ENCODE data around the gene C9.

C9 gene

DNA sequence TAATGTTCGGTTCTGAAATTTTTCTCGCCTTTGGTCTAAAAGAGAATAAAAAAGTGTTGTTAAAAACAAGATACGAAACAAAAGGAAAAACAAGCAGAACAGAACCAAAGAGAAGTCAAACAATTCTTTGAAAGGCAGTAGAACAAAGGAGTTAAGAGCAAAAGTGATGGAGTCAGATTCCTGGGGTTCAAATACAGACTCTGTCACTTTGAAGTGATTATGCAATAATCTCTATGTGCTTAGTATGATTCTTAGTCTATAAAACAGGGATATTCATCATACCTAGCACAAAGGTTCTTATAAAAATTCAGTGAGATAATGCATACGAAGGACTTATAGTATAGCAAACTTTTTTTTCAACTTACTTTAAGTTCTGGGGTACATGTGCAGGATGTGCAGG lies 48.3 kb downstream of the C9 start:
- DNase-seq (ENCODE audit: low read depth): no peak
- TF ChIP-seq, protein P1, sequence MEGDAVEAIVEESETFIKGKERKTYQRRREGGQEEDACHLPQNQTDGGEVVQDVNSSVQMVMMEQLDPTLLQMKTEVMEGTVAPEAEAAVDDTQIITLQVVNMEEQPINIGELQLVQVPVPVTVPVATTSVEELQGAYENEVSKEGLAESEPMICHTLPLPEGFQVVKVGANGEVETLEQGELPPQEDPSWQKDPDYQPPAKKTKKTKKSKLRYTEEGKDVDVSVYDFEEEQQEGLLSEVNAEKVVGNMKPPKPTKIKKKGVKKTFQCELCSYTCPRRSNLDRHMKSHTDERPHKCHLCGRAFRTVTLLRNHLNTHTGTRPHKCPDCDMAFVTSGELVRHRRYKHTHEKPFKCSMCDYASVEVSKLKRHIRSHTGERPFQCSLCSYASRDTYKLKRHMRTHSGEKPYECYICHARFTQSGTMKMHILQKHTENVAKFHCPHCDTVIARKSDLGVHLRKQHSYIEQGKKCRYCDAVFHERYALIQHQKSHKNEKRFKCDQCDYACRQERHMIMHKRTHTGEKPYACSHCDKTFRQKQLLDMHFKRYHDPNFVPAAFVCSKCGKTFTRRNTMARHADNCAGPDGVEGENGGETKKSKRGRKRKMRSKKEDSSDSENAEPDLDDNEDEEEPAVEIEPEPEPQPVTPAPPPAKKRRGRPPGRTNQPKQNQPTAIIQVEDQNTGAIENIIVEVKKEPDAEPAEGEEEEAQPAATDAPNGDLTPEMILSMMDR (IDR thresholded peaks at IDR 0.05; ENCODE audit: insufficient read depth, low read depth, low read length, missing control alignments): no peak
- H3K4me3 ChIP-seq (ENCODE audit: low read depth, low read length): no peak overlapping the region

DNA sequence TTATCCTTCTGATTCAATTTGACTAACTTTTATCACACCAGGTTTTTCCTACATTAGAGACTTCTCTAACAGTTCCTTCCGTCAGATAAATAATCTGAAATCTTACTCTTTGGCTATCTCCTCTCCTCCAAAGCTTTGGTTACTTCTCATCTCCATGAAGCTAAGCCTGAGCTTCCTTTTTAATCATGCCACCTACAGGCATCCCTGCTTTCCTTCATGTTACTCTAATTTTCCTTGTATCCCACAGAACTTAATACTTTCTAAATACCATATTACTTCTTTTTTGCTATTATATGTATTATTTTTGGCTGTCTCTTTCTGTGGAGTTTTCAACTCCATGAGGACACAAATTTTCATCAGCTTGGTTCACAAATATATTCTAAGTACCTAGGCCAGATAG lies 49.7 kb downstream of the C9 start:
- TF ChIP-seq, protein P1 (IDR thresholded peaks at IDR 0.05; ENCODE audit: insufficient read depth, low read depth, low read length, missing control alignments): no peak
- no peak overlapping the region for H3K4me3 ChIP-seq (ENCODE audit: low read depth, low read length)
- no peak for DNase-seq (ENCODE audit: low read depth)

DNA sequence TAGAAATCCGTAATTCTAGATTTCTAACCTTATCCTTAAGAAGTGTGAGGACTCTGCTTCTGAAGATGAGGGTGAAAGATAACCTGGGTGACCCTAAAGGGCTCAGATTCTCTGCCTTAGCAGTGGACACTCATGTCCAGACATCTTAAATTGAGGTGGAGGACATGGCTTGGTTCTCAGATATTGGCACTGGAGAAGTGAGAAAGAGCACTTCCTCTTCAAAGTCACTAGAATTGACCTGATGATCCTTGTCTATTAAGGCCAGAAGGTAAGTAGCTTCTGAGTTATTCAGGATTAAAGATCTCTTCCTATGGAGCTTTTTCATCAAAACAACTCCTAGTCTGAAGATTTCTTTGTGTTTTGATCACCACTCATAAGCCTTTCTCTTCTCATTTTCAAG lies 54.8 kb downstream of the C9 start:
- TF ChIP-seq, protein P1 (IDR thresholded peaks at IDR 0.05; ENCODE audit: insufficient read depth, low read depth, low read length, missing control alignments): no peak
- H3K4me3 ChIP-seq (ENCODE audit: low read depth, low read length): no peak overlapping the region
- no peak for DNase-seq (ENCODE audit: low read depth)

DNA sequence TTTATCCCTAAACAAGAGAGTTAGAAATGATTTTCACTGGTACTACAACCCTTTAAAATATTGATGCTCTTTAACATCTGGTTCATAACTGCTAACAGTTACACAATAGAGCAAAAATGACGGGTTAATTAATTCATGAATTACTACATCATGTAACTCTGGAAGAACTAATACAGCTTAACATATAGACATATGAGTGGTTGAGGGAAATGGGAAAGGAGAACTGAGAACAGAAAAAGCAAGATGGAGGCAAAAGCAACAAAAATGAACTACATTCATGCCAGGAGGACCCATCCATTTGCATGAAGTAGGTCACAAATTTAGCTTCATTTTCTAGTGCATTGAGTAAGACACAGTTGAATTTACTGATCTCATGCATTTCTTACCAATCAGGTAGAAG lies 61.8 kb downstream of the C9 start:
- no peak overlapping the region for H3K4me3 ChIP-seq (ENCODE audit: low read depth, low read length)
- DNase-seq (ENCODE audit: low read depth): peak; percentile 3
- TF ChIP-seq, protein P1 (IDR thresholded peaks at IDR 0.05; ENCODE audit: insufficient read depth, low read depth, low read length, missing control alignments): no peak

DNA sequence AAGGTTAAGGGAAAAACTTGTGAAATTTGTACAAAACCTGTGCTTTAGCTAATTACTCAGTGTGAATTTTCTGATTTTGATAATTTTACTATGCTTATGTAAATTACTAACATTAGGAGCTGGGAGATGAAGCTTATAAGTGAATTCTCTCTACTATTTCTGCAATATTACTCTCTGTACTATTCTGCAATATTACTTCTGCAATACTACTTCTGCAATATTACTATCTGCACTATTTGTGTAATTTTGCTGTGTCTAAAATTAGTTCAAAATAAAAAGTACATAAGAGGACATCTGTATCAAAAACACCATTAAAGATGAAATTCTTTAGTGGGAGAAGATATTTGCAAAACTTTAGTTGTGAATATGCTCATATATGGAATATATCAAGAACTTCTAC lies 62.9 kb downstream of the C9 start:
- DNase-seq (ENCODE audit: low read depth): no peak
- no peak overlapping the region for H3K4me3 ChIP-seq (ENCODE audit: low read depth, low read length)
- TF ChIP-seq, protein P1 (IDR thresholded peaks at IDR 0.05; ENCODE audit: insufficient read depth, low read depth, low read length, missing control alignments): no peak

DNA sequence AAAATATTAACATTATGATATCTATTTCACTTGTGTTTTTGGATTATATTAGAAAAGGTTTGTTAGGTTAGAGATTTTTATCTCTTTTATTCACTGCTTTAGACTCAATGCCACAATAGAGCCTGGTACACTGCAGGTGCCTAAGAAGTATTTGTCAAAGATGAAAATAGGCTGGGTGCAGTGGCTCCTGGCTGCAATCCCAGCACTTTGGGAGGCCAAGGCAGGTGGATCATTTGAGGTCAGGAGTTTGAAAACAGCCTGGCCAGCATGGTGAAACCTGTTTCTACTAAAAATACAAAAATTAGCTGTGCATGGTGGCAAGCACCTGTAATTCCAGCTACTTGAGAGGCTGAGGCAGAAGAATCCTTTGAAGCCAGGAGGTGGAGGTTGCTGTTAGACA lies 64.3 kb downstream of the C9 start:
- TF ChIP-seq, protein P1 (IDR thresholded peaks at IDR 0.05; ENCODE audit: insufficient read depth, low read depth, low read length, missing control alignments): no peak
- no peak overlapping the region for H3K4me3 ChIP-seq (ENCODE audit: low read depth, low read length)
- no peak for DNase-seq (ENCODE audit: low read depth)

DNA sequence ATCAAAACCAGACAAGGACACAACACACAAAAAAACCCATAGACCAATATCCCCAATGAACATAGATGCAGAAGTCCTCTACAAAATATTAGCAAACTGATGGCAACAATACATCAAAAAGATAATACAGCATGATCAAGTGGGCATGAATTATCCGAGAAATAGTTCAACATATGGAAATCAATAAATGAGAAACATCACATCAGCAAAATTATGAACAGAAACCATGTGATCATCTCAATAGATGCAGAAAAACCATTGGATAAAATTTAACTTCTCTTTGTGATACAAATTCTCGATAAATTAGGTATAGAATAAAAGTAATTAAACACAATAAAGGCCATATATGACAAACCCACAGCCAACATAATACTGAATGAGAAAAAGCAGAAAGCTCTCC lies 69.6 kb downstream of the C9 start:
- TF ChIP-seq, protein P1 (IDR thresholded peaks at IDR 0.05; ENCODE audit: insufficient read depth, low read depth, low read length, missing control alignments): no peak

More for the DNA sequence above, 69.6 kb downstream of the C9 start:
- H3K4me3 ChIP-seq (ENCODE audit: low read depth, low read length): no peak overlapping the region
- DNase-seq (ENCODE audit: low read depth): no peak

Measured in GM12865 (cell line).